NB4 (cell line): ENCODE data around the gene SNRPE.

Experiments used
- DNase-seq: peaks from one replicate; pipeline ENCODE4 v3.0.0; 2010; ENCODE audit warnings: low read depth
- H3K4me3 ChIP-seq: one replicate; pipeline ENCODE4 v1.5.1; 2011; ENCODE audit warnings: mild to moderate bottlenecking, low read depth, low read length, moderate library complexity
- CTCF ChIP-seq: IDR thresholded peaks from one replicate; pipeline ENCODE4 v1.5.1; 2012; ENCODE audit warnings: low read depth, low read length
- MAX ChIP-seq: IDR thresholded peaks from 2 replicates; pipeline ENCODE4 v1.6.1; 2011; ENCODE audit warnings: low read depth, low read length
- MYC ChIP-seq: IDR thresholded peaks from 2 replicates; pipeline ENCODE4 v1.6.1; 2011; ENCODE audit warnings: low read depth, low read length
- POLR2A ChIP-seq: IDR thresholded peaks from 2 replicates; pipeline ENCODE4 v1.6.1; 2011; ENCODE audit warnings: mild to moderate bottlenecking; ENCODE audit not compliant: insufficient read length; ENCODE audit errors: extremely low read depth

Gene SNRPE

DNA sequence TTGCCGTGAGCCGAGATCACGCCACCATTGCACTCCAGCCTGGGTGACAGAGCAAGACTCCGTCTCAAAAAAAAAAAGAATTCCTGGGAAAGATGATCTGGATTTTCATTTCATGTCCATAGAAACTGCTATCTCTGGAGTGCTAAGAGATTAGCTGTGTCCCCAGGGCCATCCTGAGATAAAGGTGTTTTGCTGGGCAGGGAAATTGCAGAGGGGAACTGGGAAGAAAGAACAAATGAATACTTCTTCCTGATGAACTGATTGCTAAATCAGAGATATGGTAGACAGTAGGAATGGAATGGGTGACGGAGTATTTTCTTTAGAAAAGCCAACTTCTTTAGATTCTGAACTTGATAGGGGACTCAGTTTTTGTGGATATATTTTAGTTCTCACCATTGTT is 19.2 kb downstream of the SNRPE start:
- DNase-seq = no peak
- H3K4me3 ChIP-seq = no peak overlapping the region
- no peak for TF ChIP-seq CTCF

DNA sequence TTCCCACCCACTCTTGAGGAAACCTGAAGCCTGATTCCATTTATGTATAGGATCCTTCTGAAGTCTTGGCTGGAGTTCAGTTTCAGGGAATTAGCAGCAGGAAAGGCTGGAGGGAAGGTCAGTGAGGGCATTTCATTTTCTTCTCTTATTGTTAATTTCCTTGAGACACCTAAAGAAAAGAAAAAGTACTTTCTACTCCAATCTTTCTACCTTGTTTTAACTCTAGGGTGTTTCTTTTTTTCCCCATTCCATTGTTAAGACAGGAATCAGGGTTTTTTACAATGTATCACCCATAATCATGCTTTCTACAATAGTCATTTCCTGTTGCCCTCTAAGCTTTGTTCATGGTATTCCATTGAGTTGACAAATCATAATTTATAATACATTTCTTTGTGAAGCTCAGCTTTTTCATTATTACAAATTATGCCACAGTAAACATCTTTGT is 27.4 kb downstream of the SNRPE start:
- TF ChIP-seq POLR2A (no peak), CTCF (no peak), MYC (no peak), MAX (no peak)

GRCh38 chr1:203891950-203892349 is 30.6 kb downstream of the SNRPE start:
- no peak overlapping the region for H3K4me3 ChIP-seq
- TF ChIP-seq POLR2A (no peak), MYC (no peak), CTCF (no peak), MAX (no peak)
- no peak for DNase-seq

More for the DNA sequence above, 27.4 kb downstream of the SNRPE start:
- no peak for DNase-seq
- H3K4me3 ChIP-seq = no peak overlapping the region

GRCh38 chr1:203898458-203899352 is 37.3 kb downstream of the SNRPE start:
- no peak for DNase-seq

GRCh38 chr1:203899353-203899716 is 37.9 kb downstream of the SNRPE start:
- no peak overlapping the region for H3K4me3 ChIP-seq
- DNase-seq = no peak
- TF ChIP-seq MAX (no peak), CTCF (no peak), MYC (no peak), POLR2A (no peak)

More at GRCh38 chr1:203898458-203899352, 37.3 kb downstream of the SNRPE start:
- TF ChIP-seq POLR2A (no peak), MAX (no peak), MYC (no peak), CTCF (no peak)
- no peak overlapping the region for H3K4me3 ChIP-seq
